HepG2 (cell line): ENCODE data around the gene DYSF. TPM values are rescaled to one million over a fixed set of nuclear protein-coding genes. Genes with fewer than 3 reads are reported as not detected.

ENCODE experiments used
- ATAC-seq: fragments of 200-7000 bp; cut with Tn5 transposase; 3 replicates; pipeline ENCODE4 v1.9.1; 2020; ENCODE audit warnings: mild to moderate bottlenecking, moderate library complexity
- BruUV-seq: library from RNA; stranded (reverse); fragments of 400-500 nt; replicated peaks from 2 replicates; lab custom pipeline; 2021; lab: Mats Ljungman, UMichigan
- CTCF ChIA-PET: fragments of 300-600 bp; formaldehyde crosslinking; extraction: SDS; loops from one replicate; lab custom pipeline; 2021; ENCODE audit warnings: low total read pairs, inconsistent platforms, low intra/inter-chr PET ratio; lab: Yijun Ruan, JAX
- POLR2A ChIA-PET: fragments of 350-600 bp; sonication (Branson Sonifier 250); formaldehyde crosslinking; loops from one replicate; lab custom pipeline; 2020; ENCODE audit warnings: antibody characterized with exemption, inconsistent platforms; lab: Yijun Ruan, JAX
- DNase-seq: peaks from one replicate; pipeline ENCODE4 v3.0.0-alpha.2; 2015; ENCODE audit warnings: low spot score
- FAIRE-seq: peaks from 3 replicates; lab custom pipeline; 2011; peaks lifted over from hg19 to GRCh38; lab: Jason Lieb, UNC
- H2AFZ ChIP-seq: one replicate; pipeline ENCODE4 v1.6.1; 2011; ENCODE audit warnings: low read length, inconsistent platforms
- H3K27ac ChIP-seq: fragments of 300-600 bp; 3 replicates; pipeline ENCODE4 v1.8.0; 2011; ENCODE audit warnings: mixed run types, mild to moderate bottlenecking, mixed read lengths, low read length, inconsistent platforms; ENCODE audit not compliant: insufficient read depth; ENCODE audit errors: extremely low read length
- H3K27me3 ChIP-seq, 2 experiments: fragments of 200-600 bp in 1 of 2; 2 replicates in 1 of 2; 3 replicates in 1 of 2; pipeline versions ENCODE4 v1.6.0 to v1.8.0; 2011; ENCODE audit warnings: low read length in 2 of 2, mild to moderate bottlenecking in 2 of 2, moderate library complexity in 2 of 2, inconsistent platforms in 1 of 2; ENCODE audit not compliant: insufficient read depth in 2 of 2, control insufficient read depth in 1 of 2
- H3K36me3 ChIP-seq, 2 experiments: fragments of 200-600 bp in 1 of 2; replicated peaks in 1 of 2; 2 replicates in 1 of 2; 3 replicates in 1 of 2; pipeline versions ENCODE4 v1.5.1 to v1.8.0; 2011; ENCODE audit warnings: low read length in 2 of 2, inconsistent platforms in 1 of 2; ENCODE audit not compliant: insufficient read depth in 2 of 2, control insufficient read depth in 1 of 2
- H3K4me1 ChIP-seq: 2 replicates; pipeline ENCODE4 v1.5.1; 2012; ENCODE audit warnings: low read length, inconsistent platforms; ENCODE audit not compliant: insufficient read depth
- H3K4me2 ChIP-seq: 2 replicates; pipeline ENCODE4 v1.6.0; 2011; ENCODE audit warnings: low read depth, low read length, inconsistent platforms
- H3K4me3 ChIP-seq, 3 experiments: fragments of 200-600 bp in 1 of 3; sonication (generic), shearing (Covaris generic) in 1 of 3; replicated peaks in 1 of 3; 2 replicates each; pipeline ENCODE4 v1.5.1; 2011 to 2016; ENCODE audit warnings: low read length in 3 of 3, inconsistent platforms in 2 of 3, low read depth in 2 of 3, mild to moderate bottlenecking in 2 of 3, control low read depth in 1 of 3, mixed read lengths in 1 of 3; ENCODE audit not compliant: insufficient read depth in 1 of 3
- H3K79me2 ChIP-seq: one replicate; pipeline ENCODE4 v1.6.1; 2011; ENCODE audit warnings: low read length, inconsistent platforms; ENCODE audit not compliant: insufficient read depth
- H3K9ac ChIP-seq: 2 replicates; pipeline ENCODE4 v1.6.0; 2011; ENCODE audit warnings: mild to moderate bottlenecking, low read depth, low read length, inconsistent platforms; ENCODE audit not compliant: insufficient read depth
- H3K9me3 ChIP-seq: 2 replicates; pipeline ENCODE4 v1.5.1; 2012; ENCODE audit warnings: mild to moderate bottlenecking, low read length
- H4K20me1 ChIP-seq: 2 replicates; pipeline ENCODE4 v1.6.0; 2011; ENCODE audit warnings: inconsistent platforms, mild to moderate bottlenecking, low read length, moderate library complexity; ENCODE audit not compliant: insufficient read depth
- FOXK1 ChIP-seq: sonication (generic); formaldehyde crosslinking; IDR thresholded peaks from 2 replicates; pipeline ENCODE4 v1.4.0; 2020; ENCODE audit warnings: low read depth, missing genetic modification reagents, borderline replicate concordance
- RARG ChIP-seq: sonication (generic); formaldehyde crosslinking; IDR thresholded peaks from 2 replicates; pipeline ENCODE4 v1.4.0; 2020; ENCODE audit warnings: low read depth, mild to moderate bottlenecking, missing genetic modification reagents
- REPIN1 ChIP-seq: sonication (generic); formaldehyde crosslinking; IDR thresholded peaks from 2 replicates; pipeline ENCODE4 v1.8.0; 2022; ENCODE audit warnings: missing genetic modification reagents, low read depth, mild to moderate bottlenecking, borderline replicate concordance
- TEAD2 ChIP-seq: sonication (generic); formaldehyde crosslinking; IDR thresholded peaks from 2 replicates; pipeline ENCODE4 v1.9.0; 2021; ENCODE audit warnings: missing genetic modification reagents
- TSC22D2 ChIP-seq: sonication (generic); formaldehyde crosslinking; IDR thresholded peaks from 2 replicates; pipeline ENCODE4 v1.5.1; 2020; ENCODE audit warnings: missing genetic modification reagents, mild to moderate bottlenecking, borderline replicate concordance
- ZC3H13 ChIP-seq: sonication (generic); formaldehyde crosslinking; IDR thresholded peaks from 2 replicates; pipeline ENCODE4 v1.8.1; 2023; ENCODE audit warnings: mild to moderate bottlenecking, missing genetic modification reagents, moderate library complexity
- ZFP41 ChIP-seq: sonication (generic); formaldehyde crosslinking; IDR thresholded peaks from 2 replicates; pipeline ENCODE4 v1.4.0; 2020; ENCODE audit warnings: mild to moderate bottlenecking, missing genetic modification reagents, borderline replicate concordance
- ZNF431 ChIP-seq: sonication (generic); formaldehyde crosslinking; IDR thresholded peaks from 2 replicates; pipeline ENCODE4 v1.9.0; 2022; ENCODE audit warnings: missing genetic modification reagents, low read depth, mild to moderate bottlenecking, borderline replicate concordance
- ZNF441 ChIP-seq: sonication (generic); formaldehyde crosslinking; IDR thresholded peaks from 2 replicates; pipeline ENCODE4 v1.7.0; 2021; ENCODE audit warnings: missing genetic modification reagents, borderline replicate concordance
- WGBS: methylation state at CpG from one replicate; pipeline ENCODE4 v1.1.6; 2017; ENCODE audit warnings: low lambda C conversion rate; 5-methylcytosine and 5-hydroxymethylcytosine counted together
- in situ Hi-C: cut with HindIII; loops from 2 replicates; pipeline ENCODE4 v1.10.0; 2017; ENCODE audit warnings: low pct_unique_long_range_greater_than_20kb; ENCODE audit not compliant: extremely low pct_ligation_motif_present
- intact Hi-C: fragments of 100-400 bp; cut with micrococcal nuclease; formaldehyde crosslinking; loops from one replicate; pipeline ENCODE4 v1.10.0; 2022; ENCODE audit not compliant: unreplicated experiment
- polyA plus RNA-seq, 8 experiments: library from polyadenylated mRNA; depleted of rRNA in 3 of 8; stranded (reverse) in 7 of 8; unstranded in 1 of 8; fragments of >200 nt; fragmentation: Illumina TruSeq in 4 of 8; extraction: Trizol in 4 of 8; gene quantifications; 2 replicates each; pipeline versions ENCODE4 v1.2.1 to v1.2.3, GENCODE V29; 2011 to 2016; ENCODE audit warnings: low read depth in 4 of 8, missing spikeins in 1 of 8, mixed read lengths in 1 of 8; ENCODE audit not compliant: insufficient read depth in 1 of 8
- total RNA-seq, 5 experiments: library from RNA; depleted of rRNA; stranded (reverse); fragments of >200 nt; fragmentation: Illumina TruSeq; extraction: Trizol; gene quantifications; 2 replicates each; pipeline ENCODE4 v1.2.3, GENCODE V29; 2016; ENCODE audit warnings: low read depth in 1 of 5
- TF ChIP-seq, protein P1 (sequence below): sonication (generic); formaldehyde crosslinking; conservative IDR thresholded peaks from 2 replicates; pipeline ENCODE4 v1.4.0; 2020; ENCODE audit warnings: missing genetic modification reagents
- TF ChIP-seq, protein P2 (sequence below), 2 experiments: fragments of 450-650 bp in 1 of 2; sonication (generic) in 1 of 2; formaldehyde crosslinking; IDR thresholded peaks; 2 replicates each; pipeline versions ENCODE4 v1.5.0 to v1.8.0; 2020 to 2022; ENCODE audit warnings: mild to moderate bottlenecking in 1 of 2, missing genetic modification reagents in 1 of 2
- TF ChIP-seq, protein P3 (sequence below): sonication (generic); formaldehyde crosslinking; IDR thresholded peaks from 2 replicates; pipeline ENCODE4 v1.4.0; 2020; ENCODE audit warnings: mild to moderate bottlenecking, missing genetic modification reagents

Gene DYSF
- total and polyA plus RNA-seq, 2 of the 13 experiments (the other 11 are each of a cell fraction or from before 2014, with no cell fraction given) = 0.15 to 2.4 TPM

DNA sequence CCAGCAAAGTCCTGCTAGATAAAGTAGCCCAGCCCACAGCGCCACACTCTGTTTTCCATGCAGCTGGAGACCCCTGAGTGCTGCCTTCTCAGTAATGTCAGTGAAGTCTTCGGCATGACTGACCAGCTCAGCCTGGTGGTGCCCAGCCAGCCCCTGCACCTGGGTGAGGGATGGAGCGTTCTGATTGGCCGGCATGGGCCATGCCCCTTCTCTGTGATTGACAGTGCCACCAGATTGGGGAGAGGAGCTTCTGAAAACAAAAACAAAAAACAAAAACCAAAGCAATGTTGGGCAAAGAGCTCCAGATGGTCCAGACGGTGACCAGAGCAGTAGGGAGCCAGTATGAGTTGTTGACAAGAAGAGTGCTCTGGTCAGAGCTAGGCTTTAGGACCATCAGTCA, 122.6 kb downstream of the DYSF start:
- CTCF ChIA-PET = no interaction called here
- ATAC-seq = no peak

DNA sequence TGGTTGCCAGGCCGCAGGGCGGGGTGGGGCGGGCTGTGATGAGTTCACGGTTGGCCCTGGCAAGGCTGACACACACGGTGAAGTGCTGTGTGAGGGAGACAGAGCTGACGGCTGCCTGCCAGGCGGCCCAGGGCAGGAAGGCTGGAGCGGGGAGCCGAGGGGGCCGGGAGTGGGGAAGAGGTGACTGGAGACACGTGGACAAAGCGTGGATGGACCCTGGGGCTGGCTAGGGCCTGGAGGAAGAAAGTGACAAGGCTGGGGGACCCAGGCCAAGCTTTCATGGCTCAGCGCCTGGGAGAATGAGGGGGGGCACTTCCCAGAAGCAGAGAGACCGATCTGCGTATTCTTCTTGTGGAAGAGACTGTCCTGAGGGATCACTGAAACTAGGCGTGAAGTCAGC, 123.2 kb downstream of the DYSF start:
- ChIA-PET POLR2A (no interaction called here), CTCF (no interaction called here)
- Histone ChIP-seq H3K4me1 (no peaks in the 10 kb centered on the region), H2AFZ (no peak overlapping the region), H3K9me3 (no peaks in the 10 kb centered on the region), H4K20me1 (no peaks in the 10 kb centered on the region), H3K9ac (no peak overlapping the region), H3K4me2 (no peak overlapping the region), H3K79me2 (no peaks in the 10 kb centered on the region), H3K4me3 (no peak overlapping the region), H3K27me3 (no peaks in the 10 kb centered on the region), H3K36me3 (no peaks in the 10 kb centered on the region; a peak in 1 of 5 replicates), H3K27ac (no peak overlapping the region)
- in situ Hi-C loops (no loop called here), intact Hi-C loops (no loop called here)
- DNase-seq = no peak
- 58% methylated on average over 16 of the region's 16 CpGs for WGBS
- no peak for ATAC-seq
- BruUV-seq = no TSS peak
- FAIRE-seq = no peak
- TF ChIP-seq TEAD2 (CRISPR knock-in tag) (no peak), REPIN1 (CRISPR knock-in tag) (no peak), ZNF431 (no peak), ZC3H13 (CRISPR knock-in tag) (no peak), TSC22D2 (CRISPR knock-in tag) (no peak), RARG (CRISPR knock-in tag) (no peak), ZNF441 (no peak), ZFP41 (no peak)
- TF ChIP-seq, protein P1, sequence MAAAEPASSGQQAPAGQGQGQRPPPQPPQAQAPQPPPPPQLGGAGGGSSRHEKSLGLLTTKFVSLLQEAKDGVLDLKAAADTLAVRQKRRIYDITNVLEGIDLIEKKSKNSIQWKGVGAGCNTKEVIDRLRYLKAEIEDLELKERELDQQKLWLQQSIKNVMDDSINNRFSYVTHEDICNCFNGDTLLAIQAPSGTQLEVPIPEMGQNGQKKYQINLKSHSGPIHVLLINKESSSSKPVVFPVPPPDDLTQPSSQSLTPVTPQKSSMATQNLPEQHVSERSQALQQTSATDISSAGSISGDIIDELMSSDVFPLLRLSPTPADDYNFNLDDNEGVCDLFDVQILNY (CRISPR knock-in tag) = no peak
- TF ChIP-seq, protein P2, sequence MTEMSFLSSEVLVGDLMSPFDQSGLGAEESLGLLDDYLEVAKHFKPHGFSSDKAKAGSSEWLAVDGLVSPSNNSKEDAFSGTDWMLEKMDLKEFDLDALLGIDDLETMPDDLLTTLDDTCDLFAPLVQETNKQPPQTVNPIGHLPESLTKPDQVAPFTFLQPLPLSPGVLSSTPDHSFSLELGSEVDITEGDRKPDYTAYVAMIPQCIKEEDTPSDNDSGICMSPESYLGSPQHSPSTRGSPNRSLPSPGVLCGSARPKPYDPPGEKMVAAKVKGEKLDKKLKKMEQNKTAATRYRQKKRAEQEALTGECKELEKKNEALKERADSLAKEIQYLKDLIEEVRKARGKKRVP (CRISPR knock-in tag; IDR thresholded peaks at IDR 0.05) = no peak
- TF ChIP-seq, protein P3, sequence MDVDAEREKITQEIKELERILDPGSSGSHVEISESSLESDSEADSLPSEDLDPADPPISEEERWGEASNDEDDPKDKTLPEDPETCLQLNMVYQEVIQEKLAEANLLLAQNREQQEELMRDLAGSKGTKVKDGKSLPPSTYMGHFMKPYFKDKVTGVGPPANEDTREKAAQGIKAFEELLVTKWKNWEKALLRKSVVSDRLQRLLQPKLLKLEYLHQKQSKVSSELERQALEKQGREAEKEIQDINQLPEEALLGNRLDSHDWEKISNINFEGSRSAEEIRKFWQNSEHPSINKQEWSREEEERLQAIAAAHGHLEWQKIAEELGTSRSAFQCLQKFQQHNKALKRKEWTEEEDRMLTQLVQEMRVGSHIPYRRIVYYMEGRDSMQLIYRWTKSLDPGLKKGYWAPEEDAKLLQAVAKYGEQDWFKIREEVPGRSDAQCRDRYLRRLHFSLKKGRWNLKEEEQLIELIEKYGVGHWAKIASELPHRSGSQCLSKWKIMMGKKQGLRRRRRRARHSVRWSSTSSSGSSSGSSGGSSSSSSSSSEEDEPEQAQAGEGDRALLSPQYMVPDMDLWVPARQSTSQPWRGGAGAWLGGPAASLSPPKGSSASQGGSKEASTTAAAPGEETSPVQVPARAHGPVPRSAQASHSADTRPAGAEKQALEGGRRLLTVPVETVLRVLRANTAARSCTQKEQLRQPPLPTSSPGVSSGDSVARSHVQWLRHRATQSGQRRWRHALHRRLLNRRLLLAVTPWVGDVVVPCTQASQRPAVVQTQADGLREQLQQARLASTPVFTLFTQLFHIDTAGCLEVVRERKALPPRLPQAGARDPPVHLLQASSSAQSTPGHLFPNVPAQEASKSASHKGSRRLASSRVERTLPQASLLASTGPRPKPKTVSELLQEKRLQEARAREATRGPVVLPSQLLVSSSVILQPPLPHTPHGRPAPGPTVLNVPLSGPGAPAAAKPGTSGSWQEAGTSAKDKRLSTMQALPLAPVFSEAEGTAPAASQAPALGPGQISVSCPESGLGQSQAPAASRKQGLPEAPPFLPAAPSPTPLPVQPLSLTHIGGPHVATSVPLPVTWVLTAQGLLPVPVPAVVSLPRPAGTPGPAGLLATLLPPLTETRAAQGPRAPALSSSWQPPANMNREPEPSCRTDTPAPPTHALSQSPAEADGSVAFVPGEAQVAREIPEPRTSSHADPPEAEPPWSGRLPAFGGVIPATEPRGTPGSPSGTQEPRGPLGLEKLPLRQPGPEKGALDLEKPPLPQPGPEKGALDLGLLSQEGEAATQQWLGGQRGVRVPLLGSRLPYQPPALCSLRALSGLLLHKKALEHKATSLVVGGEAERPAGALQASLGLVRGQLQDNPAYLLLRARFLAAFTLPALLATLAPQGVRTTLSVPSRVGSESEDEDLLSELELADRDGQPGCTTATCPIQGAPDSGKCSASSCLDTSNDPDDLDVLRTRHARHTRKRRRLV (CRISPR knock-in tag) = no peak

More for the DNA sequence above, 122.6 kb downstream of the DYSF start:
- H3K27ac ChIP-seq = no peak overlapping the region
- POLR2A ChIA-PET = no interaction called here
- WGBS = 80% methylated on average over 5 of the region's 5 CpGs
- intact Hi-C loops (no loop called here), in situ Hi-C loops (no loop called here)
- H3K9me3 ChIP-seq = 0 out of 2 replicates have a peak, but pooled peaks cover 5% of the 10 kb centered on the region
- no peaks in the 10 kb centered on the region for H4K20me1 ChIP-seq
- H2AFZ ChIP-seq = no peak overlapping the region
- H3K9ac ChIP-seq = no peak overlapping the region
- FAIRE-seq = no peak
- H3K4me1 ChIP-seq = no peaks in the 10 kb centered on the region
- TF ChIP-seq FOXK1 (CRISPR knock-in tag) = no peak
- no peak overlapping the region for H3K4me2 ChIP-seq
- peaks cover 0 to 2% of the 10 kb centered on the region in 2 experiments; a peak in 1 of 5 replicates for H3K36me3 ChIP-seq
- no peak for DNase-seq
- H3K27me3 ChIP-seq = no peaks in the 10 kb centered on the region
- H3K4me3 ChIP-seq = no peak overlapping the region
- H3K79me2 ChIP-seq = no peaks in the 10 kb centered on the region
- BruUV-seq = no TSS peak
